HG02610 (cell line): ENCODE data around the gene MAGI1.
"Not testable (repeated sequence)": the region's sequence is repeated elsewhere in the genome, so short reads cannot be mapped to it uniquely, and the experiment has no call there.

ENCODE experiments used
- ATAC-seq: cut with Tn5 transposase; IDR thresholded peaks from one replicate; pipeline ENCODE4 v1.9.1; 2021; ENCODE audit warnings: mild to moderate bottlenecking, moderate library complexity; ENCODE audit not compliant: unreplicated experiment

Gene MAGI1

DNA sequence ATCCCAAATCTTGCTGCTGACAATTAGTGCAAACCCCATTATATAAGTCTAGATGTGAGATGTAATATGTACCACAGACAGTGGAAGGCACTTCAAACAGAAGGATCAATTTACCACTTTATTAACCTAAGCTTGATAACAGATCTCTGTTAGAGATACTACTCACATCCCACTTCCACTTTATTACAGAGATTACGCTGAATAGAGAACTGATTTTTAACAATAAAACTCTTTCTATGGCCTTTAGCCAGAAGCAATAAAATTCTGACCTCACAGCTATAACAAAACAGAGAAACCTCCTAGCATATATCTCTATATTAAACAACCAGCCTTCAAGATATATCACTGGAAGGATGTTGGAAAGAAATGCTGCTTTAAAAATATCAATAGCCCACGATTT, 517.7 kb downstream of the MAGI1 start:
- no peak for ATAC-seq

GRCh38 chr3:65516998-65517397, 521.7 kb downstream of the MAGI1 start:
- no peak for ATAC-seq

DNA sequence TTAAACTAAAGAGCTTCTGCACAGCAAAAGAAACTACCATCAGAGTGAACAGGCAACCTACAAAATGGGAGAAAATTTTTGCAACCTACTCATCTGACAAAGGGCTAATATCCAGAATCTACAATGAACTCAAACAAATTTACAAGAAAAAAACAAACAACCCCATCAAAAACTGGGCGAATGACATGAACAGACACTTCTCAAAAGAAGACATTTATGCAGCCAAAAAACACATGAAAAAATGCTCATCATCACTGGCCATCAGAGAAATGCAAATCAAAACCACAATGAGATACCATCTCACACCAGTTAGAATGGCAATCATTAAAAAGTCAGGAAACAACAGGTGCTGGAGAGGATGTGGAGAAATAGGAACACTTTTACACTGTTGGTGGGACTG, 524.4 kb downstream of the MAGI1 start:
- not testable (repeated sequence) for ATAC-seq

GRCh38 chr3:65509423-65509794, 529.3 kb downstream of the MAGI1 start:
- not testable (repeated sequence) for ATAC-seq

DNA sequence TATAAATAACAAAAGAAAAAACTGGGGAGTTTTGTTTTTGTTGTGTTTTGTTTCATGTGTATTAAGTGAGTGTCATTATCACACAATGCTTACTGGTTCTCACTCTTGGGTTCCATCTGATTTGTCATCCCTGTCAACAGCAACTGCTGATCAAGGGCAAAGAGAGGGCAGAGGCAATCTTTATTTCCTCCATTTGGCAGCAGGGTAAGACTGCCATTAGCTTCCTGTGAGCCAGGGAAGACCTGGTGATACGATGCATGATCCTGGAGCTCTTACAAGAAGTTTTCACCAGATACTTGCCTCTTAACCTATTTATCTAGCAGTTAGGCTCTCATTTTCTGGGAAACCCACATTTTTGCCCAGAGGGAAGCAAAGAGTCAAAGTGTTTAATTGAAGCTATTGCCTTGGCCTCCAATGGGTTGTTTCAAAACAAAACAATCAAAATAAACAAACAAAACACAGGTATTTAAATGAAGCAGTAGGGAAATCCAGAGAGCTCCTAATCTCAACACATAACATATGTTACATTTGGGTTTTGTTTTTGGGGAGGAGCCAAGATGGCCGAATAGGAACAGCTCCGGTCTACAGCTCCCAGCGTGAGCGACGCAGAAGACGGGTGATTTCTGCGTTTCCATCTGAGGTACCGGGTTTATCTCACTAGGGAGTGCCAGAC, 529.8 kb downstream of the MAGI1 start:
- ATAC-seq: no peak

DNA sequence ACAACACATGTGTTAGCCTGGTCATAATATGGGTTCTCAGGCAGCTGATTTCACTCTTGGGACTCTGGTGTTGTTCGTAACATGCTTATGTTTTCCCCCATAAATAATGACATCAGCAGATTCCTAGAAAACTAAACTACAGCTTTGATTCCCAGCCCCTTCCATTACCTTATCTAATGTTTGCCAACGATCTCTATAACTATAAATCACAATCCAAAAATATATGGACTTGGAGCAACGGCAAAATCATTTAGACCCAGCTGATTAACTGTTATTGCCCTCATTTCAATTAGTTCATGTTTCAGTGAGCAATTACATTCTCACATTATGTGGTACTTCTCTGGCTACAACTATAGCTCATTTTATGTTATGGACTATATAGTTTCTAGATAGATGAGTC, 531.3 kb downstream of the MAGI1 start:
- no peak for ATAC-seq

- no peak for ATAC-seq
Measured at GRCh38 chr3:65503776-65504175, 534.9 kb downstream of the MAGI1 start.

DNA sequence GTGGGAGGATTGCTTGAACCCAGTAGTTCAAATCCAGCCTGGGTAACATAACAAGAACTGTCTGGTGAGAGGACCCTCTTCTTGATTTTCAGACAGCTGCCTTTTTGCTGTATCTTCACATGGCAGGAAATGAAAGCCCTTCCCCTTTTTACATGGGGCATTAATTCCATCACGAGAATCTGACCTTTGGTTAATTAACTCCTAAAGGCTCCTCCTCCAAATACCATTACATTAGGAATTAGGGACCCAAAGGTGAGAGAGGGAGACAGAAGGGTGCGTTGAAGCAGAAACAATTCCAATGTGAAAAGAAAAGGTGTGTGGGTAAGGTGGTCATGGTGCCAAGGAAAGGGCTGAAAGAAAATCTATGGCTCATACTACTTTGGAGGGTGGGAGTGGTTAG, 536.2 kb downstream of the MAGI1 start:
- no peak for ATAC-seq

DNA sequence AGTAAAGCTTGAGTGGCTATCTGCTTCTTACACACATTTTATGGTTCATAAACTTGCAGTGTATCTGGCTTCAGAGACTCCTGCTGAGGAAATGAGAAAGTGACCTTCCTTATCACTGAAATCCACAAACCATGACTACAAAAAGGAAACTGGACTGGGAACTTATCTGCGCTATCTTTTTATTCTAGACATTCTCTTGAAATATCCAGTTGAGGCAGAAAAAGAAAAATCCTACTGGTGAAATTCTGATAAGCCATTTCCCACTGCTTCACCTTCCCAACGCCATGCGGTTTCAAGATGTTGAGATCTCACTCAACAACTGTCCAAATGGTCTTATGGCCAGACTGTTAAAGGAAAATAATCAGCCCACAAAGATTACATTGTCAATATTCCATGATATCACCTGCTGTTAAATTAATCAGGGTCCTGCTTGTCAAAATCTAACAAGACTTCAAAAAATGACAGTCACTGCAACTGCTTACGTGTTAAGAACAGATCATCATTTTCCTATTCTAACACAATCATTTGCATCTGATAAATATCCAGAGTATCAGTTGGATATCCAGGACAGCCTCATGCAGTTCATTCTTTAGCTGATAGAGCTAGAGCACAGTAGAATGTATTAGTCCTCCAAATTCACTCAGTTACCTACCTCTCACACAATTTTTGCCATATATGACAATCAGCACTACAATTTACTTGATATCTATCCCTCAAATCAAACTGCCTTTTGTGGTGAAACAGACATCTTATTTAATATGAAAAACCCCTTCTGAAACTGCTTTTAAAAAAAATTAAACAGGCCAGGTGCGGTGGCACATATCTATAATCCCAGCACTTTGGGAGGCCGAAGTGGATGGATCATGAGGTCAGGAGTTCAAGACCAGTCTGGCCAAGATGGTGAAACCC, 538.1 kb downstream of the MAGI1 start:
- no peak for ATAC-seq

DNA sequence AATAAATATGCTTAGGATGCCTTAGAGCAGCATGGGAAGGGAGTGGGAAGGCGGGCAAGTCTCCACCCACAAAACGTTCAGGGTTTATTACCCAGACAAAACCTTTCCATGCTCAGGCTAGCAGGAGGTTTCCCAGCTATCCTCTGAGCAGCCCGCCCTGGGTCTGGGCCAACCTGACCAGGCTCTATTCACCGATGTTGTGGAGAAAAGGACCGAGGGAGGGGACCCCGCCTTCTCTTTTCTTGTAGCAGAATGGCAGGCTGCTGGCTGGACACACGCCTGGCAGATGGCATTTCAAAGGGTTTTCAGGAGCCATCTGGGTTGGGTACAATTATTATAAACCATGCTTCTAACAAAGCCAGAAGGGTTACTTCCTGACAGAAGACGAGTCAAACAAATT, 540.9 kb downstream of the MAGI1 start:
- no peak for ATAC-seq

- ATAC-seq: no peak
Measured at GRCh38 chr3:65497236-65497635, 541.5 kb downstream of the MAGI1 start.

DNA sequence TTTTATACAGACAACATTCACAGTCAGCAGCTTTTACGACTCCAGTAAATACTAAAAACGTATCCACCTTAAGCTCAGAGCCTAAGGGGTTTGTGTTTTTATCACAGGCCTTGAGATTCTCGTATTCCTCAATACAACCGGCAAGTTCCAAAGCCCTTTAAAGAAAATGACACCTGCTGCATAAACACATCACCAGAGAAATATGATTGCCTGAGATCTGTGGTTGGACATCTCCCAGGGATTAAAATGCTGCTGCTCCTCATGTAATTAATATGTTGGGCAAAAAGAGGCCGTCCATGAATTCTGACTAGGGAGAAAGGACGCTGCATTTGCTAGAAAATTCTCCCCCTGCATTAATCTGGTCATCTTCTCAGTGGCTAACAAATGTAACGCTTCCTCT, 544.8 kb downstream of the MAGI1 start:
- ATAC-seq: no peak

- no peak for ATAC-seq
Measured at GRCh38 chr3:65493371-65493882, 545.3 kb downstream of the MAGI1 start.

GRCh38 chr3:65492249-65492648, 546.5 kb downstream of the MAGI1 start:
- ATAC-seq: no peak

DNA sequence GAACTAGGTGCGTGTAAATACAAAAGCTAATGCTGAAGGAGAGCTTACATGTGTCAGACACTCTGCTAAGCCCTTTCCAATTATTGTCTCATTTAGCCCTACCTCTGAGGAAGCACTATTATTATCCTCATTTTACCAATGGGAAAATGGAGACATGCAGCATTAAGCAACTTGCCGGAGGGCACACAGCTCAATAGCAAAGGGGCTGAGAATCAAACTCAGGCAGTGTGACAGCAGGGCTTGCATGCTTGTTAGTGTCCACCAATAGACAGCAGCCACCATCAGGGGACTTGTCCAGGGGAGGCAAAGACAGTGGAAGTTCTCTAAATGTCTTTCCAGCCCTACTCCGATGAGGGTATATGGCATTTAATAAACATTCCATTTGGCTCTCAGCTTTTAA, 548.6 kb downstream of the MAGI1 start:
- no peak for ATAC-seq

DNA sequence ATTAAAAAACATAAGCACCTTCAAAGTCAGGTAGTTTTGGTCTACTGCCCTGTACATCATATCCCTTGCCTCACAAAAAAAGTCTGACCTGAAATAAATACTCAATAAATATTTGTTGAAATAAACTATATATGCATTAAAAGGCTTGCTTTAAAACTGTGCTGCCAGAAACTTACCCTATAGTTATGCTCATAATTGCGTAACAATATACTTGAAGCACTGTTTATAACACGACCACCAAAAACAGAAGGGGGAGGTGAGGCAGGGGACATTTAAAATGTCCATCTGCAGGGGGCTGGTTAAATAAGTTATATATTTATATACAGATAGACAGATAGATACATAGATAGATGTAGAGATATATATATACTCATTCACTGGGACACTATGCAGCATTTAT, 549.5 kb downstream of the MAGI1 start:
- ATAC-seq: no peak

GRCh38 chr3:65485826-65486469, 552.8 kb downstream of the MAGI1 start:
- no peak for ATAC-seq

DNA sequence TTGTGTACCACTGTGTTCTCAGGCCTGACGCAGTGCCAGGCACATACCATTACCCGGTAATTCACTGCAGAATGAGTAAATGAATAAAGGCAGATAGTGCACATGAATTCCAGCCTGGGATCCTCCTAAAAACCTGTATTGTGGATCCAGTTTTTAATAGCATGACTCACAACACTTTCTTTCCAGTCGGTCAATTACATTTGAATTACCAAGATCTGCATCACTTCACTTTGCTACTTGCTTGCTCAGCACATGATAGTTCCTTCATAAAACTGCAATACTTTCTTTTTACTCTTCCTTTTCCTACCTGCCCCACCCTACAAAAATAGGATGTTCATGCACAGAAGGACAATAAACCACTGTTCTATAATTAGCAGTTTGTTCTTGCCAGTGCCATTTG, 553.8 kb downstream of the MAGI1 start:
- ATAC-seq: no peak

DNA sequence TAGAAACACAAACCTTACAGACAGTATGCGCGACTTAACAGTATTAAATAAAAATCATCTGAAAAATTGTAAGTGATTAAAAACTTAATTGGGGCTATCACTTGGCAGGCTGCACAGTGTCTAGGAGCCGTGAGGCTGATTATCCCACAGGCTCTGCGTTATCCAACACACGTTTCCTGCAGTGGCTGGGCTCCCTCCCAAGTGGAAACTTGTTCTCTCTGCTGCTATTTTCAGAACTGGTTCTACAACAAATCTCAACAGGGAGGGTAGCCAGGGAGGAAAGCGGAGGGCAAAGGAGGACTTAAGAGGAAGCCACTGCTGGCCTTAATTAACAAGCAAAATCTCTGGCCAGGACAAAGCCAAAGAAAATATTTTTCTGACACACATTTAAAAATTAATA, 555.2 kb downstream of the MAGI1 start:
- no peak for ATAC-seq

DNA sequence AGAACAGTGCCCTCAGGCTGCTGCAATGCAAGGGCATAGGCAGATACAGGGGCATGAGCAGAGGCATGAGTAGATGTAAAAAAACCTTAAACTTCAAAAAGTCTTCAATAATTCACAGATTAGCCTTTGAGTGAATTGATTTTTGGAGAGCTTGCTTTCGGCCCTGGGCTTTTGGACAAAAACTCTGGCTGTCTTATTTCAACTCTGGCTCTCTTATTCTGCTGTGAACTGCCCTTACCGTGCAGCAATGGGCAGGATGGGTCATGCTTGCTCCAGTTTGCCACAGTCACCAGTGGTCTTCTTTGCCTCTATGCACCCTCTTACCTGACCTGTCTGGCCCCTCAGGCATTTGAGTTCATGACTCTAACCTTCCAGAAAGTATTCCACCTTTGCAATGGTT, 555.7 kb downstream of the MAGI1 start:
- no peak for ATAC-seq

GRCh38 chr3:65481085-65481484, 557.6 kb downstream of the MAGI1 start:
- ATAC-seq: no peak

DNA sequence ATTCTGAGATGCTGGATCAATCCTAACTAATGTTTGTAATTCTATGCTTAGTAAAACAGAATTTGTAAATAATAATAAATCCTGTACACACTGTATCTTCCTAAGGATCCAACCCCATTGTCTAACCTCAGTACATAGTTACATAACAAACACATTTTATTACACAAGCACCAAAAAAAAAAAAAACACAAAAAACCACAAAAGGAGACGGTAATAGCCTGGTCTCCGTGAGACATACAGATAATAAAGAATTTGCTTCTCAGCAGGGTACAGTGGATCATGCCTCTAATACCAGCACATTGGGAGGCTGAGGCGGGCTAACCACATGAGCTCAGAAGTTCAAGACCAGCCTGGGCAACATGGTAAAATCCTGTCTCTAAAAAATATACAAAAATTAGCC, 558.7 kb downstream of the MAGI1 start:
- no peak for ATAC-seq
